Ishikawa (cell line): ENCODE data around the gene PIGV.

Experiments used
- CEBPB ChIP-seq: IDR thresholded peaks from 2 replicates; pipeline ENCODE4 v1.6.1; 2012
- CREB1 ChIP-seq: IDR thresholded peaks from 2 replicates; pipeline ENCODE4 v1.6.1; 2012; ENCODE audit warnings: low read depth
- EGR1 ChIP-seq: IDR thresholded peaks from 2 replicates; pipeline ENCODE4 v1.6.1; 2012
- EP300 ChIP-seq: IDR thresholded peaks from 2 replicates; pipeline ENCODE4 v1.6.1; 2012; ENCODE audit warnings: borderline replicate concordance
- FOXM1 ChIP-seq: IDR thresholded peaks from 2 replicates; pipeline ENCODE4 v1.6.1; 2012; ENCODE audit warnings: low read depth, borderline replicate concordance
- MAX ChIP-seq: IDR thresholded peaks from 2 replicates; pipeline ENCODE4 v1.6.1; 2012
- NFIC ChIP-seq: IDR thresholded peaks from 2 replicates; pipeline ENCODE4 v1.6.1; 2012
- RAD21 ChIP-seq: IDR thresholded peaks from 2 replicates; pipeline ENCODE4 v1.6.1; 2012; ENCODE audit warnings: low read depth
- REST ChIP-seq: IDR thresholded peaks from 2 replicates; pipeline ENCODE4 v1.6.1; 2012; ENCODE audit warnings: low read depth, mild to moderate bottlenecking
- TAF1 ChIP-seq: IDR thresholded peaks from 2 replicates; pipeline ENCODE4 v1.6.1; 2012; ENCODE audit warnings: low read depth, mild to moderate bottlenecking
- TCF12 ChIP-seq: IDR thresholded peaks from 2 replicates; pipeline ENCODE4 v1.6.1; 2012; ENCODE audit warnings: low read depth
- TEAD4 ChIP-seq: IDR thresholded peaks from 2 replicates; pipeline ENCODE4 v1.6.1; 2012
- USF1 ChIP-seq: IDR thresholded peaks from 2 replicates; pipeline ENCODE4 v1.6.1; 2012
- YY1 ChIP-seq: IDR thresholded peaks from 2 replicates; pipeline ENCODE4 v1.6.1; 2012; ENCODE audit warnings: low read depth
- ZBTB7A ChIP-seq: IDR thresholded peaks from 2 replicates; pipeline ENCODE4 v1.6.1; 2012; ENCODE audit warnings: low read depth

The PIGV gene

DNA sequence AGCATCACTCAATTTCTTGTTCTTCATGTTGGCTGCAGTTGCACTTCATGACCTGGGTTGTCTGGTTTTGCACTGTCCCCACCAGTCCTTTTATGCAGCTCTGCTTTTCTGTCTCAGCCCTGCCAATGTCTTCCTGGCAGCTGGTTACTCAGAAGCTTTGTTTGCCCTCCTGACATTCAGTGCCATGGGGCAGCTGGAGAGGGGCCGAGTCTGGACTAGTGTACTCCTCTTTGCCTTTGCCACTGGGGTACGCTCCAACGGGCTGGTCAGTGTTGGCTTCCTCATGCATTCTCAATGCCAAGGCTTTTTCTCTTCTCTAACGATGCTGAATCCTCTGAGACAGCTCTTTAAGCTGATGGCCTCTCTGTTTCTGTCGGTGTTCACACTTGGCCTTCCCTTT, 6.6 kb downstream of the PIGV start:
- TF ChIP-seq ZBTB7A, result no peak
- no peak for TF ChIP-seq TEAD4

- TF ChIP-seq TEAD4 (no peak), EP300 (no peak)
These were observed 9.9 kb downstream of the PIGV start for GRCh38 chr1:26797627-26798026.

GRCh38 chr1:26799479-26800142, 11.9 kb downstream of the PIGV start:
- TF ChIP-seq MAX (0 out of 2 replicates have a peak, but pooled peaks have one; percentile 16), TEAD4 (no peak), RAD21 (0 out of 2 replicates have a peak, but pooled peaks have one; percentile 11)

DNA sequence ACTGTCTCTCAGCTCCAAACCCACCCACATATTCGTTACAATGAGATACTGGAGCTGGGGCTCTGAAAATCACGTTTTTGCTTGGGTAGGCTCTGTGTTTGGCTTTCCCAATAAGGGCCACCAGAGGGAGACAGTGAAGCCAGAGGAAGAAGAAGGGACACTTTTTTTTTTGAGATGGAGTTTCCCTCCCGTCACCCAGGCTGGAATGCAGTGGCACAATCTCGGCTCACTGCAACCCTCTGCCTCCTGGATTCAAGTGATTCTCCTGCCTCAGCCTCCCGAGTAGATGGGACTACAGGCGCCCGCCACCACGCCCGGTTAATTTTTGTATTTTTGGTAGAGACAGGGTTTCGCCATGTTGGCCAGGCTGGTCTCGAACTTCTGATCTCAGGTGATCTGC, 22.4 kb downstream of the PIGV start:
- TF ChIP-seq TEAD4 (peak; percentile 43; the same call in 1 of the 2 replicates), TCF12 (0 out of 2 replicates have a peak, but pooled peaks have one; percentile 16), RAD21 (peak; percentile 75)

DNA sequence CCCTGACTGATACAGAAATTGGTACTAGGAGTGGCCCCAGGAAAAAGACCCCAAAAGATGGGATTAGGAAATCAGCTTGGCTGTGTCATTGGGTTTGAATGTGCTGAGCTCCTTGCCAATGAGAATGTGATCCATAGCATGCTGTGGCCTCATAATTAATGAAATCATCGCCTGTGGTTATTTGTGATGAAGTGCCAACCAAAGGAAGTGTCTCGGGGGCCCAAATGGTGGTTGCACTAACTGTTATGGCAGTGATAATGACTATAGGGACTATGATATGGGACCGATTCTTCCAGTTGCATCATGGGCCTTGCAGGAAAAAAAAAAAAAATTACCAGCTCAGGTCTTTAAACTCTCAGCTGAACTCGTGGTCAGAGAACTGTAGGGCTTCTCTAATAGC, 23.3 kb downstream of the PIGV start:
- TF ChIP-seq CREB1 (no peak), RAD21 (no peak), REST (no peak), USF1 (no peak), TAF1 (no peak), TCF12 (no peak), MAX (no peak), EP300 (no peak), CEBPB (no peak), EGR1 (no peak), NFIC (no peak), TEAD4 (no peak), ZBTB7A (no peak), FOXM1 (no peak), YY1 (no peak)

- TF ChIP-seq MAX, result no peak
- no peak for TF ChIP-seq TCF12
- TF ChIP-seq ZBTB7A, result no peak
- no peak for TF ChIP-seq TAF1
- TF ChIP-seq EP300, result no peak
- no peak for TF ChIP-seq NFIC
- TF ChIP-seq CEBPB, result no peak
- no peak for TF ChIP-seq EGR1
- TF ChIP-seq FOXM1, result no peak
- no peak for TF ChIP-seq USF1
- no peak for TF ChIP-seq REST
- TF ChIP-seq TEAD4, result no peak
- TF ChIP-seq RAD21, result no peak
- no peak for TF ChIP-seq YY1
- TF ChIP-seq CREB1, result no peak
These were observed 24.0 kb downstream of the PIGV start for GRCh38 chr1:26811708-26812107.

- TF ChIP-seq YY1 (no peak), TAF1 (no peak), TEAD4 (no peak), NFIC (no peak), TCF12 (no peak), ZBTB7A (no peak)
These were observed 26.6 kb downstream of the PIGV start for GRCh38 chr1:26814377-26814776.
